ENCODE data around the gene BOLA2B.

DNA sequence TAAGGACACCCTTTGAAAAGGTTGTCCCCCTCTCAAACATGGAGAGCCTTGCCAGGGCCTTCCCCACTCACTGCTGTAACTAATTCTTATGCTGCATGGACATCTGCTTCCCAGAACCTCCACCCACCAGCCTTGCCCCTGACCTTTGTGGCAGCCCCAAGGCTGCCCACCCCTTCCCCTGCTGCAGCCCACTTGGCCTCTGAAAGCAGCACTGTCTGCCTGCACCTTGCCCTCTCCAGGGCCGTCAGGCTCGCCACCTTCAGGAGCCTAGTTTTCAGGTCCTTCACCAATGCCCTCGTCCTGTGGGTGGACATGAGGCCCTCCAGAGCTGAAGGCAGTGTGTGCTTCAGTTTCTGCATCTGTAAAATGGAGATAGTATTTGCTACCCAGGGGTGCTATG is 12.7 kb downstream of the BOLA2B start:
- TF ChIP-seq POLR2AphosphoS5 (IDR thresholded peaks at IDR 0.05; ENCODE audit: low read depth, low read length) (no peak), POLR2A (IDR thresholded peaks at IDR 0.05; ENCODE audit: low read depth, low read length) (no peak)
